Endothelial cell of umbilical vein (primary cell): Measurements from ENCODE around the gene PSMA7.

ENCODE experiments used
- CTCF ChIP-seq, 2 donors: IDR thresholded peaks; 1 replicate in 1 of 2; 2 replicates in 1 of 2; pipeline ENCODE4 v1.5.1; 2011; ENCODE audit warnings: low read length in 2 of 2, mild to moderate bottlenecking in 2 of 2, moderate library complexity in 2 of 2, control low read depth in 1 of 2, inconsistent platforms in 1 of 2, low read depth in 1 of 2; ENCODE audit not compliant: insufficient read depth in 1 of 2; ENCODE audit errors: extremely low read depth in 1 of 2
- EZH2 ChIP-seq: IDR thresholded peaks from 2 replicates; pipeline ENCODE4 v1.6.1; 2012; ENCODE audit warnings: borderline replicate concordance, low read depth, mild to moderate bottlenecking, moderate library complexity, low read length, inconsistent platforms; ENCODE audit not compliant: severe bottlenecking
- FOS ChIP-seq: IDR thresholded peaks from 2 replicates; pipeline ENCODE4 v1.6.1; 2011; ENCODE audit warnings: mild to moderate bottlenecking, low read length, moderate library complexity, borderline replicate concordance; ENCODE audit not compliant: insufficient read depth
- POLR2A ChIP-seq: IDR thresholded peaks from 2 replicates; pipeline ENCODE4 v1.6.1; 2012; ENCODE audit warnings: low read depth, mild to moderate bottlenecking, control low read depth, low read length

GRCh38 chr20:62157387-62158087 is 14.3 kb upstream of the PSMA7 start:
- TF ChIP-seq CTCF (IDR thresholded peaks at IDR 0.05; ENCODE audit: extremely low read depth in 1 of 2, insufficient read depth in 1 of 2, low read depth in 1 of 2, low read length in 2 of 2) (no peak), EZH2 (no peak), POLR2A (no peak), FOS (no peak)
